BE2C (cell line): ENCODE results near the gene INO80.
"Not testable (repeated sequence)": the region's sequence is repeated elsewhere in the genome, so short reads cannot be mapped to it uniquely, and the experiment has no call there.

Experiments
- DNase-seq: peaks from one replicate; pipeline ENCODE4 v3.0.0-alpha.2; 2020
- H3K27me3 ChIP-seq: fragments of 250-450 bp; sonication (Bioruptor Pico); 2 replicates; pipeline ENCODE4 v1.5.1; 2020; ENCODE audit warnings: mild to moderate bottlenecking
- H3K36me3 ChIP-seq: fragments of 250-450 bp; sonication (Bioruptor Pico); 2 replicates; pipeline ENCODE4 v1.5.1; 2020; ENCODE audit warnings: mild to moderate bottlenecking
- H3K4me1 ChIP-seq: fragments of 250-450 bp; sonication (Bioruptor Pico); 2 replicates; pipeline ENCODE4 v1.5.1; 2020
- H3K4me3 ChIP-seq: 2 replicates; pipeline ENCODE4 v1.5.1; 2011; ENCODE audit warnings: low read depth, low read length
- H3K9me3 ChIP-seq: fragments of 250-450 bp; sonication (Bioruptor Pico); 2 replicates; pipeline ENCODE4 v1.5.1; 2020
- CTCF ChIP-seq: IDR thresholded peaks from 2 replicates; pipeline ENCODE4 v1.5.1; 2012; ENCODE audit warnings: mild to moderate bottlenecking, low read depth, low read length

Gene INO80

DNA sequence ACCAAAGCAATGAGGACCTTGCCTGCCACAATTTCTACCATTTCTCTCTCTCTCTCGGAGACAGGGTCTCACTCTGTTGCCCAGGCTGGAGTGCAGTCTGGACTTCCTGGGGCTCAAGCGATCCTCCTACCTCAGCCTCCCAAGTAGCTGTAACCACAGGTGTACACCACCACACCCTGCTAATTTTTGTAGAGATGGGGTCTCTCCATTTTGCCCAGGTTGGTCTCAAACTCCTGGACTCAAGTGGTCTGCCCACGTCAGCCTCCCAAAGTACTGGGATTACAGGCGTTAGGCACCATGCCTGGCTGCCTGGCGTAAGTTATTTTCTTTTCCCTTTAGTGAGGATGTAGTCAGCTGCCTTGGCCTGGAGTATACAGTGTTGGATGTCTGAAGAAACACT is 37.7 kb upstream of the INO80 start:
- no peaks in the 10 kb centered on the region for H3K9me3 ChIP-seq
- TF ChIP-seq CTCF, result no peak
- no peak for DNase-seq
- no peak overlapping the region for H3K4me3 ChIP-seq
- no peaks in the 10 kb centered on the region for H3K27me3 ChIP-seq
- H3K36me3 ChIP-seq, result no peaks in the 10 kb centered on the region
- no peaks in the 10 kb centered on the region for H3K4me1 ChIP-seq

DNA sequence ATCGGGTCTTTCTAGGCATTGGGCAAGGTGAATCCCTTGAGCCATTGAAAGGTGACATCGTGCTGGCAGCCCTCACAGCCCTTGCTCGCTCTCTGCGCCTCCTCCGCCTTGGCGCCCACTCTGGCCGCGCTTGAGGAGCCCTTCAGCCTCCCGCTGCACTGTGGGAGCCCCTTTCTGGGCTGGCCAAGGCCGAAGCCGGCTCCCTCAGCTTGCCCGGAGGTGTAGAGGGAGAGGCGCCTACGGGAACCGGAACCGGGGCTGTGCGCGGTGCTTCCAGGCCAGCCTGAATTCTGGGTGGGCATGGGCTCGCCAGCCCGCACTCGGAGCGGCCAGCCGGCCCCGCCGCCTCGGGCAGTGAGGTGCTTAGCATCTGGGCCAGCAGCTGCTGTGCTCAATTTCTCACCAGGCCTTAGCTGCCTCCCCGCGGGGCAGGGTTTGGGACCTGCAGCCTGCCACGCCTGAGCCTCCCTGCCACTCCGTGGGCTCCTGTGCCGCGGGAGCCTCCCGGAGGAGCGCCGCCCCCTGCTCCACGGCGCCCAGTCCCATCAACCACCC is 35.4 kb upstream of the INO80 start:
- no peak for TF ChIP-seq CTCF
- H3K9me3 ChIP-seq, result no peaks in the 10 kb centered on the region
- H3K27me3 ChIP-seq, result no peaks in the 10 kb centered on the region
- H3K36me3 ChIP-seq, result no peaks in the 10 kb centered on the region
- no peak overlapping the region for H3K4me3 ChIP-seq
- no peak for DNase-seq
- no peaks in the 10 kb centered on the region for H3K4me1 ChIP-seq

GRCh38 chr15:41150279-41150678 is 34.2 kb upstream of the INO80 start:
- no peaks in the 10 kb centered on the region for H3K27me3 ChIP-seq
- H3K4me3 ChIP-seq, result no peak overlapping the region
- no peaks in the 10 kb centered on the region for H3K9me3 ChIP-seq
- DNase-seq, result no peak
- H3K4me1 ChIP-seq, result no peaks in the 10 kb centered on the region
- TF ChIP-seq CTCF, result no peak
- H3K36me3 ChIP-seq, result no peaks in the 10 kb centered on the region

DNA sequence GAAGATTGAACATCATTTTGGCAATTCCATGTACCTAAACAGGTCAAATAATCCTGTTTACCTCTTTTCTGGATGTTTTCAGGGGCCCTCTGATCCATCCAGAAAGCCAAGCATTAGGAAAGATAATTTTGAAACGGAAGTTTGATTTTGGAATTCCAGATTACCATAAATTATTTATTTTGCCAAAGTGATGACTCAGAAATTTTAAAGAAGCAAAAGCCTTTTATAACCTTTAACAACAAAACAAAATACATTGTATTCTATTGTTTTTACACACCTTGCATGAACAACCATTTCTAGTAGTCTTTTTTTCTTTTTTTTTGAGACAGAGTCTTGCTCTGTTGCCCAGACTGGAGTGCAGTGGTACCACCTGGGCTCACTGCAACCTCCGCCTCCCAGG is 32.0 kb upstream of the INO80 start:
- Histone ChIP-seq H3K9me3 (no peaks in the 10 kb centered on the region), H3K4me3 (no peak overlapping the region), H3K36me3 (no peaks in the 10 kb centered on the region), H3K4me1 (no peaks in the 10 kb centered on the region), H3K27me3 (no peaks in the 10 kb centered on the region)
- no peak for TF ChIP-seq CTCF
- DNase-seq, result no peak

GRCh38 chr15:41139619-41140018 is 23.5 kb upstream of the INO80 start:
- Histone ChIP-seq H3K4me1 (no peaks in the 10 kb centered on the region), H3K36me3 (no peaks in the 10 kb centered on the region), H3K4me3 (no peak overlapping the region), H3K9me3 (no peaks in the 10 kb centered on the region), H3K27me3 (no peaks in the 10 kb centered on the region)
- DNase-seq, result no peak
- TF ChIP-seq CTCF, result no peak

DNA sequence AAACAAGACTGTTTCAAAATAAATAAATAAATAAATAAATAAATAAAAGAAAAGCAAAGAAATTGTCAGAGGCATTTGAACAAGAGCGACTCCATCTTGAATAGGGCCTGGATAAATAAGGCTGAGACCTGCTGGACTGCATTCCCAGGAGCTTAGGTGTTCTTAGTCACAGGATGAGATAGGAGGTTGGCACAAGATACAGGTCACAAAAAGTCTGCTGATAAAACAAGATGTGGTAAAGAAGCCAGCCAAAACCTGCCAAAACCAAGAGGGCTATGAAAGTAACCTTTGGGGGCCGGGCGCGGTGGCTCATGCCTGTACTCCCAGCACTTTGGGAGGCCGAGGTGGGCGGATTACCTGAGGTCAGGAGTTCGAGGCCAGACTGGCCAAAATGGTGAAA is 23.0 kb upstream of the INO80 start:
- H3K27me3 ChIP-seq, H3K9me3 ChIP-seq, H3K4me3 ChIP-seq, DNase-seq, H3K4me1 ChIP-seq, H3K36me3 ChIP-seq: not testable (repeated sequence)

GRCh38 chr15:41135580-41135979 is 19.5 kb upstream of the INO80 start:
- H3K4me3 ChIP-seq, H3K36me3 ChIP-seq, DNase-seq, H3K27me3 ChIP-seq, H3K9me3 ChIP-seq, H3K4me1 ChIP-seq: not testable (repeated sequence)
